ENCODE data around the gene GLT8D2.

Gene GLT8D2

DNA sequence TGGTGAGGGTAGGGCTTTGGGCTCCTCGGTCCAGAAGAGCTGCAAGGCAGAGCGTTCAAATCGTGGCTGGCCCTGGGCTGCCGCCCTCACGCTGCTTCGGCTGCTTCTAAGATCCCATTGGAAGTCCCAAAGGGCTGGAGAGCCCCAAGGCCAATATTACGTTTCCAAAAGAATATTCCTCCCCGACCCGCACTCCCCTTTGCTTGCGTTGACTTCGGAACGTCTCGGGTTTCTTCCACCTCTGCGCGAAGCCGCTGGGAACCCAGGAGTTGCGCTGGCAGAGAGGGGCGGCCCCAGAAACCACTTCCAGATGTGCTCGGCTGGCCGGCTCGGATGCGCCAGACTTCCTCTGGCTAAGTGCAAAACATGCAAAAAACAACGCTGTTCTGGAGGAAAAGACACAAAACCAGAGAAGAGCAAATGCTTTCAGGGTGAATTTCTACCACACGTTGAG, at the start of gene GLT8D2:
TSS of gene GLT8D2 (minus strand) at position 285 of the 454 bp plus-strand sequence. CDS start 30,539 bp downstream, outside the sequence.
- DNase-seq = no peak

- no peak for DNase-seq
Measured at GRCh38 chr12:104097954-104098353, 48.0 kb upstream of the GLT8D2 start.

- no peak for DNase-seq
Measured at GRCh38 chr12:104095289-104095688, 45.3 kb upstream of the GLT8D2 start.

- no peak for DNase-seq
Measured at GRCh38 chr12:104094284-104094683, 44.3 kb upstream of the GLT8D2 start.

GRCh38 chr12:104091136-104091535, 41.1 kb upstream of the GLT8D2 start:
- DNase-seq = no peak

DNA sequence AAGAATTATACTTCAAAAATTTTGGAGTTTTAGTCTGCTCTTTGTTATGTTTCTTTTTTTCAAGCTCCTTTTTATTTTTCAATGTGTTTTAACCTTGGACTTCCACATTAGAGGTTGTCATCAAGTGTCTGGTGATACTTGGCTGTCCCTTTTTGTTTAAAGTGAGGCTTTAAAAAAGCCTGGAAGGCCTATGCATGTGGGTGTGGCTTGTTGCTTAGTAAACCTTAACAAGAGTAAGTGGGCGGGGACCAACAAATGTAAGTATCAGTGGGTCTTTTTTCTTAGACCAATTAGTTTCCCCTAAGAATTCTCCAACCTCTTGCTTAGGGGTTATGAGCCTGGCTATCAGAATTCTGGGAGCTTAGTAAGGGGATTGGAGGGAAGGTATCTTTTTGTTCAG, 40.7 kb upstream of the GLT8D2 start:
- no peak for DNase-seq

- no peak for DNase-seq
Measured at GRCh38 chr12:104083769-104084475, 33.9 kb upstream of the GLT8D2 start.

DNA sequence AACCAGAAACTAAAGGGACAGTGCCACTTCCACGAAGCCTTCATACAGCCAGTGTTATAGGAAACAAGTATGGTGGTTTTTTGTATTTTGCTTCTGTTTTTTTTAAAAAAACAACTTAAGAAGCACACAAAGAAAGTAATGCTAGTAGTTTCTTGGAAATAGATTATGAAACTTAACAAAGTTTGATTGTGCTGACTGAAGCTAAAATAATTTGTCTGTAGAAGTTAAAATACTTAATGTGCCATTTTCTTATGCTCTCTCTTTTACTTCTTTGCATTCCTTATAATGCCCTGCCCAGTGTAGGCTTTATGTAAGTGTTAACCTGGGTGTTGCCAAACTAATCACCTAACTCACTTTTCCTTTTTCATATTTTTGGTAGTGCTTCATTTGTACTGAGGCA, 30.8 kb upstream of the GLT8D2 start:
- no peak for DNase-seq

GRCh38 chr12:104079024-104079423, 29.0 kb upstream of the GLT8D2 start:
- no peak for DNase-seq

DNA sequence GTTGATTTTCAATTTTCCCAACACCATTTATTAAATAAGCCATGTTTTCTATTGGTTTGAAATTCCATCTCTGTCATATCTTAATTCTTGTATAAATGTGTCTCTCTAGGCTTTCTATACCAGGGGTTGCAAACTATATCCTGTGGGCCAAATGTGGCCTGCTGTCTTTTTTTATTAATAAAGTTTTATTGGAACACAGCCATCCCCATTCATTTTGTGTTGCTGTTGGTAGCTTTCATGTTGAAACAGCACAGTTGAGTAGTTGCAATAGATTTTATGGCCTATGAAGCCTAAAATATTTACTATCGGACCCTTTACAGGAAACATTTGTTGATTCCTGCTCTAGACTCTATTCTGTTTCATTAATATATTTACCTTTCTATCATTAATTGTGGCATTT, 23.7 kb upstream of the GLT8D2 start:
- DNase-seq = no peak

DNA sequence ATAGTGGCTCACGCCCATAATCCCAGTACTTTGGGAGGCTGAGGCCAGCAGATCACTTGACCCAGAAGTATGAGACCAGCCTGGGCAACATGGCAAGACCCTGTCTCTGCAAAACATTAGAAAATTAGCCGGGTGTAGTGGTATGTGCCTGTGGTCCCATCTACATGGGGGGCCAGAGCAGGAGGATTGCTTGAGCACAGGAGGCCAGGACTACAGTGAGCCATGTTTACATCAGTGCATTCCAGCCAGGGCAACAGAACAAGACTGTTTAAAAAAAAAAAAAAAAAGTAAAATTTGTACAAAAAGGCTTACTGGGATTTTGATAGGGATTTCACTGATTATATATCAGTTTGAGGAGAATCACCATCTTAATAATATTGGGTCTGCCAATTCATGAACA, 22.1 kb upstream of the GLT8D2 start:
- DNase-seq = no peak

- no peak for DNase-seq
Measured at GRCh38 chr12:104064842-104065427, 14.9 kb upstream of the GLT8D2 start.

GRCh38 chr12:104064031-104064841, 14.2 kb upstream of the GLT8D2 start, which contains the start of gene HCFC2:
Gene HCFC2, plus strand, starts transcription at chr12:104064531. Its CDS starts 30 bp downstream, at chr12:104064561.
- peak; percentile 95 for DNase-seq

- DNase-seq = no peak
Measured at GRCh38 chr12:104063712-104064030, 13.7 kb upstream of the GLT8D2 start.

- no peak for DNase-seq
Measured at GRCh38 chr12:104060791-104061190, 10.8 kb upstream of the GLT8D2 start.

DNA sequence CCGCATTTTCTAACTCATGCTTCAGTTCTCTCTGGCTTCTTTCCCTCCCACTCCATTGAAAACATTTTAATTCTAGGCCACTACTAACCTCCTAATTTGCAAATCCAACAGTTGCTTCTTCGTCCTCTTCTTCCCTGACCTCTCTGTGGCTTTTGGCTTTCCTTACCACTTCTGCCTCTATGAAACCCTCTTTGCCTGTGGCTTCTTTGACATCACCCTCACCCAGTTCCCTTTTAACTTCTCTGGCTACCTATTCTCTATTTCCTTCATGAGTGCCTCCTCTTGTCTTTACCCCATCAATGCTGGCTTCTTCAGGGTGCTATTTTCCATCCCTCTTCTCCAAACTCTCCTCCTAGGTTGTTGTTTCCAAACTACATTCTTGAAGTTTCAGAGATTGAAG, 10.0 kb upstream of the GLT8D2 start:
- DNase-seq = no peak

GRCh38 chr12:104058802-104059201, 8.8 kb upstream of the GLT8D2 start:
- no peak for DNase-seq

GRCh38 chr12:104057771-104058197, 7.8 kb upstream of the GLT8D2 start:
- no peak for DNase-seq

DNA sequence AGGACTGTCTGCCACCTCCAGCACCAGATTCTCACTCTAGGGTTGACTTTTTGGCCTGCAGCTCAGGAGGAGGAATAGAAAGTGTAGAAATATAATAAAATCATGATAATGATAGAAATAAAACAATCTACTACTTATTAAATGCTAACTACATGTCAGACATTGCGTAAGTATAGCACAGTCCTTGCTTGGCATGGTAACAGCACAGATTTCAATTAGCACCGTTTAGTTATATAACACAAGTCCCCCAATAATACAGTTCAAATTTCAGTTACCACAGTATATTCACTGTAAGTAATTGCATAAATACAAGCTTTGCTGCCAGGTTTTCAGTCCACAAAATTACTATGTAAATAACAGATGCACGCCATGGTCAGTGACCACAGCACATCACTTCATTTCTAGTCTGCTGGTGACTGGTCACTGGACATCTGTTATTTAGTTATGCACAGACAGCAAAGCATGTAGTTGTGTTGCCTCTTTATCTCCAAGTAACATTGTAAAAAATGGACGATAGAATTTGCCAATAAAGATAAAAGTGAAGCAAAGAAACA, 6.5 kb upstream of the GLT8D2 start:
- DNase-seq = no peak

- DNase-seq = no peak
Measured at GRCh38 chr12:104055686-104056388, 5.8 kb upstream of the GLT8D2 start.

GRCh38 chr12:104054681-104055346, 4.8 kb upstream of the GLT8D2 start:
- DNase-seq = no peak

GRCh38 chr12:104050436-104050835, 449 bp upstream of the GLT8D2 start:
- DNase-seq = no peak
